H1 (cell line): ENCODE measurements around the gene TRAPPC2L. TPM values are rescaled to one million over a fixed set of nuclear protein-coding genes. Genes with fewer than 3 reads are reported as not detected.

ENCODE experiments used
- CTCF ChIA-PET: fragments of 300-600 bp; sonication (Branson Sonifier 250); formaldehyde crosslinking; loops from one replicate; lab custom pipeline; 2021; ENCODE audit not compliant: partially characterized antibody; lab: Charles Lee
- POLR2A ChIA-PET: fragments of 300-600 bp; sonication (Branson Sonifier 250); formaldehyde crosslinking; loops from one replicate; lab custom pipeline; 2021; ENCODE audit warnings: inconsistent platforms; ENCODE audit not compliant: partially characterized antibody; lab: Charles Lee
- DNase-seq, 2 experiments: peaks; one replicate each; pipeline versions ENCODE4 v3.0.0 to v3.0.0-alpha.2; 2010 to 2022; ENCODE audit warnings: low spot score in 2 of 2, low read depth in 1 of 2, mixed read lengths in 1 of 2
- FAIRE-seq: peaks from 2 replicates; lab custom pipeline; 2011; peaks lifted over from hg19 to GRCh38; lab: Jason Lieb, UNC
- H2AFZ ChIP-seq: 2 replicates; pipeline ENCODE4 v1.8.1; 2012; ENCODE audit warnings: low read length, inconsistent platforms
- H2AK5ac ChIP-seq: 2 replicates; pipeline ENCODE4 v1.6.1; 2013; ENCODE audit warnings: low read depth, low read length
- H2BK120ac ChIP-seq: replicated peaks from 2 replicates; pipeline ENCODE3; 2013; ENCODE audit warnings: low read depth, low read length, inconsistent platforms
- H2BK12ac ChIP-seq: 2 replicates; pipeline ENCODE4 v1.6.1; 2013; ENCODE audit warnings: low read depth, low read length
- H2BK15ac ChIP-seq: 2 replicates; pipeline ENCODE4 v1.6.1; 2013; ENCODE audit warnings: low read length
- H2BK20ac ChIP-seq: 2 replicates; pipeline ENCODE4 v1.6.1; 2013; ENCODE audit warnings: low read length
- H2BK5ac ChIP-seq: 2 replicates; pipeline ENCODE4 v1.6.1; 2013; ENCODE audit warnings: low read depth, low read length
- H3K14ac ChIP-seq: 2 replicates; pipeline ENCODE4 v1.6.1; 2013; ENCODE audit warnings: inconsistent platforms; ENCODE audit not compliant: insufficient read length
- H3K18ac ChIP-seq: 2 replicates; pipeline ENCODE4 v1.6.1; 2013; ENCODE audit warnings: low read length; ENCODE audit errors: extremely low read depth
- H3K23ac ChIP-seq: 2 replicates; pipeline ENCODE4 v1.6.1; 2013; ENCODE audit warnings: inconsistent platforms; ENCODE audit not compliant: insufficient read length
- H3K23me2 ChIP-seq: 2 replicates; pipeline ENCODE4 v1.6.1; 2013; ENCODE audit warnings: low read depth, low read length
- H3K27ac ChIP-seq: 2 replicates; pipeline ENCODE4 v1.6.1; 2011; ENCODE audit warnings: low read depth, low read length, inconsistent platforms
- H3K27me3 ChIP-seq, 4 experiments: replicated peaks in 1 of 4; 1 replicate in 1 of 4; 2 replicates in 3 of 4; pipeline versions ENCODE4 v1.6.1 to v1.8.1; 2011 to 2013; ENCODE audit warnings: low read length in 3 of 4, mild to moderate bottlenecking in 3 of 4, inconsistent platforms in 2 of 4, mixed read lengths in 2 of 4, moderate library complexity in 1 of 4; ENCODE audit not compliant: control insufficient read depth in 3 of 4, insufficient read depth in 3 of 4; ENCODE audit errors: extremely low read depth in 1 of 4
- H3K36me3 ChIP-seq, 4 experiments: 2 replicates each; pipeline versions ENCODE4 v1.6.1 to v1.8.1; 2011 to 2013; ENCODE audit warnings: mild to moderate bottlenecking in 4 of 4, low read length in 3 of 4, moderate library complexity in 2 of 4, control low read depth in 1 of 4, inconsistent platforms in 1 of 4; ENCODE audit not compliant: insufficient read depth in 4 of 4, control insufficient read depth in 2 of 4
- H3K4ac ChIP-seq: replicated peaks from 2 replicates; pipeline ENCODE3; 2013; ENCODE audit warnings: low read length, low read depth, mixed read lengths, inconsistent platforms; ENCODE audit not compliant: insufficient read length
- H3K4me1 ChIP-seq, 4 experiments: replicated peaks in 1 of 4; 1 replicate in 1 of 4; 2 replicates in 3 of 4; pipeline versions ENCODE4 v1.6.1 to v1.8.1; 2011 to 2013; ENCODE audit warnings: low read length in 3 of 4, inconsistent platforms in 2 of 4, mixed read lengths in 1 of 4; ENCODE audit not compliant: insufficient read depth in 4 of 4, control insufficient read depth in 3 of 4
- H3K4me2 ChIP-seq, 2 experiments: 2 replicates each; pipeline versions ENCODE4 v1.6.1 to v1.8.1; 2011 to 2013; ENCODE audit warnings: low read depth in 2 of 2, low read length in 2 of 2, control low read depth in 1 of 2, inconsistent platforms in 1 of 2, mild to moderate bottlenecking in 1 of 2; ENCODE audit not compliant: insufficient read depth in 1 of 2
- H3K4me3 ChIP-seq, 4 experiments: fragments of 200-600, 300-600 bp in 1 of 4; sonication (generic), shearing (Covaris generic), sonication (Bioruptor Twin) in 1 of 4; 2 replicates each; pipeline versions ENCODE4 v1.5.1 to v1.8.1; 2011 to 2016; ENCODE audit warnings: low read length in 4 of 4, low read depth in 3 of 4, control low read depth in 2 of 4, inconsistent platforms in 2 of 4, mild to moderate bottlenecking in 2 of 4, mixed read lengths in 1 of 4, moderate library complexity in 1 of 4; ENCODE audit not compliant: insufficient read depth in 2 of 4; ENCODE audit errors: extremely low read depth in 1 of 4
- H3K56ac ChIP-seq: replicated peaks from 2 replicates; pipeline ENCODE3; 2013; ENCODE audit warnings: low read depth, mild to moderate bottlenecking, mixed read lengths, low read length, inconsistent platforms; ENCODE audit not compliant: insufficient read length
- H3K79me1 ChIP-seq: 2 replicates; pipeline ENCODE4 v1.6.1; 2013; ENCODE audit warnings: low read depth, low read length, control low read depth
- H3K79me2 ChIP-seq, 2 experiments: 2 replicates each; pipeline versions ENCODE4 v1.6.1 to v1.8.1; 2012 to 2013; ENCODE audit warnings: low read length in 2 of 2, mild to moderate bottlenecking in 2 of 2, inconsistent platforms in 1 of 2; ENCODE audit not compliant: insufficient read depth in 2 of 2, control insufficient read depth in 1 of 2
- H3K9ac ChIP-seq, 4 experiments: replicated peaks in 1 of 4; 1 replicate in 1 of 4; 2 replicates in 3 of 4; pipeline versions ENCODE4 v1.6.1 to v1.8.1; 2011 to 2013; ENCODE audit warnings: low read depth in 3 of 4, low read length in 3 of 4, control low read depth in 2 of 4, mild to moderate bottlenecking in 2 of 4, moderate library complexity in 2 of 4, inconsistent platforms in 1 of 4; ENCODE audit errors: extremely low read depth in 1 of 4
- H3K9me3 ChIP-seq, 2 experiments: 2 replicates each; pipeline versions ENCODE4 v1.6.1 to v1.8.1; 2012 to 2013; ENCODE audit warnings: mild to moderate bottlenecking in 2 of 2, moderate library complexity in 2 of 2, control low read depth in 1 of 2, inconsistent platforms in 1 of 2, low read depth in 1 of 2, low read length in 1 of 2, mixed read lengths in 1 of 2; ENCODE audit not compliant: insufficient read depth in 2 of 2
- H4K20me1 ChIP-seq, 2 experiments: replicated peaks in 1 of 2; 2 replicates each; pipeline versions ENCODE3 to v1.8.1; 2011 to 2013; ENCODE audit warnings: inconsistent platforms in 2 of 2, low read length in 2 of 2, mild to moderate bottlenecking in 1 of 2; ENCODE audit not compliant: insufficient read depth in 2 of 2, control insufficient read depth in 1 of 2
- H4K5ac ChIP-seq: 2 replicates; pipeline ENCODE4 v1.6.1; 2013; ENCODE audit warnings: low read length, low read depth, mixed read lengths, inconsistent platforms; ENCODE audit not compliant: insufficient read length
- H4K8ac ChIP-seq: 2 replicates; pipeline ENCODE4 v1.8.0; 2013; ENCODE audit warnings: mild to moderate bottlenecking, moderate library complexity, low read length, inconsistent platforms; ENCODE audit not compliant: insufficient read depth; ENCODE audit errors: extremely low read depth
- H4K91ac ChIP-seq: replicated peaks from 2 replicates; pipeline ENCODE3; 2013; ENCODE audit warnings: low read length, mixed read lengths, inconsistent platforms; ENCODE audit not compliant: insufficient read length
- E2F6 ChIP-seq: IDR thresholded peaks from 2 replicates; pipeline ENCODE4 v1.6.1; 2012; ENCODE audit warnings: inconsistent platforms
- POLR2AphosphoS5 ChIP-seq: IDR thresholded peaks from 2 replicates; pipeline ENCODE4 v1.6.1; 2011; ENCODE audit warnings: low read depth, low read length
- SP1 ChIP-seq: IDR thresholded peaks from 2 replicates; pipeline ENCODE4 v1.6.1; 2011; ENCODE audit warnings: low read depth, low read length
- SP2 ChIP-seq: IDR thresholded peaks from 2 replicates; pipeline ENCODE4 v1.6.1; 2012; ENCODE audit warnings: mild to moderate bottlenecking, low read length, inconsistent platforms
- SP4 ChIP-seq: IDR thresholded peaks from 2 replicates; pipeline ENCODE4 v1.6.1; 2012; ENCODE audit warnings: low read length, inconsistent platforms
- TEAD4 ChIP-seq: IDR thresholded peaks from 2 replicates; pipeline ENCODE4 v1.6.1; 2012; ENCODE audit warnings: low read depth, low read length, inconsistent platforms, mixed read lengths
- YY1 ChIP-seq: IDR thresholded peaks from 2 replicates; pipeline ENCODE4 v1.6.1; 2011; ENCODE audit warnings: low read depth, mild to moderate bottlenecking, low read length
- WGBS, 2 experiments: shearing (Covaris generic) in 1 of 2; methylation state at CpG; one replicate each; pipeline versions ENCODE4 v1.1.6 to v1.1.7; 2013 to 2015; ENCODE audit warnings: low lambda C conversion rate in 2 of 2, mixed read lengths in 2 of 2, inconsistent platforms in 1 of 2, low coverage in 1 of 2, missing lambda C conversion rate in 1 of 2; ENCODE audit not compliant: insufficient replicate concordance in 2 of 2, insufficient coverage in 1 of 2, insufficient read length in 1 of 2; ENCODE audit errors: extremely low coverage in 1 of 2, missing lambda C conversion rate in 1 of 2; 5-methylcytosine and 5-hydroxymethylcytosine counted together
- polyA plus RNA-seq, 7 experiments: library from polyadenylated mRNA; depleted of rRNA in 3 of 7; stranded (reverse) in 5 of 7; unstranded in 2 of 7; fragments of >200 nt in 5 of 7; fragments of 200-250 nt in 2 of 7; gene quantifications; 1 replicate in 5 of 7; 2 replicates in 1 of 7; 4 replicates in 1 of 7; pipeline versions ENCODE4 v1.2.1 to v1.2.3, GENCODE V29; 2011 to 2013; ENCODE audit warnings: missing spikeins in 2 of 7, mixed read lengths in 2 of 7
- total RNA-seq: library from RNA; stranded (reverse); fragmentation: NEBNext Ultra II Directional; extraction: Animal tissue kit (Norgen Biotek cat#: 25700); gene quantifications from 2 replicates; pipeline ENCODE4 v1.2.1, GENCODE V29; 2021

The TRAPPC2L gene
- total and polyA plus RNA-seq, 2 of the 8 experiments (the other 6 are each of a cell fraction or from before 2014, with no cell fraction given) = 98.7 to 133 TPM

- CTCF ChIA-PET = interaction anchor here (0.9 to 1.7 kb wide), 3 partner anchors 10 to 322 kb away, joined by 3 to 6 read pairs (median 3); no protein-coding TSS in a partner anchor
Observed at GRCh38 chr16:88851616-88852015, 5.3 kb upstream of the TRAPPC2L start.

More at GRCh38 chr16:88851616-88852015, 5.3 kb upstream of the TRAPPC2L start:
- Histone ChIP-seq H2BK20ac (no peak overlapping the region), H3K56ac (no peak overlapping the region), H2BK12ac (no peak overlapping the region), H3K18ac (no peak overlapping the region), H3K79me2 (no peaks in the 10 kb centered on the region), H3K4me2 (no peak overlapping the region), H3K4me1 (peaks cover 0 to 5% (median 3%) of the 10 kb centered on the region in 4 experiments; a peak in 5 of 7 replicates), H4K20me1 (peaks cover 0 to 12% of the 10 kb centered on the region in 2 experiments), H3K9me3 (peaks cover 0 to 5% of the 10 kb centered on the region in 2 experiments; a peak in 1 of 4 replicates), H3K4ac (no peak overlapping the region), H4K5ac (no peak overlapping the region), H3K23ac (no peak overlapping the region), H2BK5ac (no peak overlapping the region), H3K36me3 (peaks cover 0 to 2% (median 0%) of the 10 kb centered on the region in 4 experiments; a peak in 1 of 8 replicates), H2AFZ (no peak overlapping the region), H3K23me2 (peaks cover 2% of the 10 kb centered on the region), H2BK120ac (no peak overlapping the region), H3K79me1 (no peaks in the 10 kb centered on the region; the same call in 1 of the 2 replicates), H2AK5ac (no peak overlapping the region), H3K4me3 (no peak overlapping the region), H3K14ac (no peak overlapping the region), H4K91ac (no peak overlapping the region), H3K9ac (no peak overlapping the region), H3K27me3 (no peaks in the 10 kb centered on the region), H2BK15ac (no peak overlapping the region), H3K27ac (no peak overlapping the region), H4K8ac (no peak overlapping the region)
- 93% methylated on average over 19 of the region's 19 CpGs; no CpG with 5 or more reads in 1 of the 2 experiments for WGBS, 2 experiments
- TF ChIP-seq POLR2AphosphoS5 = no peak
- TF ChIP-seq TEAD4 = no peak
- no peak for TF ChIP-seq SP1
- TF ChIP-seq E2F6 = no peak
- no peak for TF ChIP-seq SP4
- TF ChIP-seq SP2 = no peak
- no peak for TF ChIP-seq YY1
- FAIRE-seq (no peak), DNase-seq (no peak)
- POLR2A ChIA-PET = interaction anchor here (0.6 kb wide), 1 partner anchor 43 kb away, joined by 3 read pairs; no protein-coding TSS in a partner anchor
